DOHH2 (cell line): ENCODE results near the gene JARID2.

ENCODE experiments used
- H3F3A ChIP-seq: fragments of 200-600 bp; sonication (generic), shearing (Covaris generic); 2 replicates; pipeline ENCODE4 v1.6.0; 2016; ENCODE audit warnings: antibody characterized with exemption, mild to moderate bottlenecking; ENCODE audit not compliant: control insufficient read depth, insufficient read depth
- H3K27ac ChIP-seq: fragments of 200-600 bp; sonication (generic); 2 replicates; pipeline ENCODE4 v1.5.1; 2014; ENCODE audit warnings: low read depth, mild to moderate bottlenecking, low read length, moderate library complexity
- H3K27me3 ChIP-seq: fragments of 200-600 bp; sonication (generic); 2 replicates; pipeline ENCODE4 v1.6.1; 2014; ENCODE audit warnings: mild to moderate bottlenecking, low read length, mixed read lengths; ENCODE audit not compliant: control insufficient read depth
- H3K36me3 ChIP-seq: fragments of 200-600 bp; sonication (generic); 2 replicates; pipeline ENCODE4 v1.6.1; 2014; ENCODE audit warnings: mild to moderate bottlenecking, low read length, moderate library complexity, mixed read lengths; ENCODE audit not compliant: control insufficient read depth
- H3K4me1 ChIP-seq: fragments of 200-600 bp; sonication (generic); 2 replicates; pipeline ENCODE4 v1.6.1; 2014; ENCODE audit warnings: mild to moderate bottlenecking, low read length, mixed read lengths; ENCODE audit not compliant: control insufficient read depth
- H3K4me2 ChIP-seq: fragments of 200-600 bp; sonication (generic); 2 replicates; pipeline ENCODE4 v1.6.0; 2014; ENCODE audit warnings: mild to moderate bottlenecking, low read length, moderate library complexity
- H3K4me3 ChIP-seq: fragments of 200-600 bp; sonication (generic); 2 replicates; pipeline ENCODE4 v1.5.1; 2014; ENCODE audit warnings: mild to moderate bottlenecking, low read length, mixed read lengths
- H3K79me2 ChIP-seq: fragments of 200-600 bp; sonication (generic); 2 replicates; pipeline ENCODE4 v1.6.1; 2014; ENCODE audit warnings: mild to moderate bottlenecking, low read length, mixed read lengths; ENCODE audit not compliant: control insufficient read depth
- H3K9me2 ChIP-seq: fragments of 200-600 bp; sonication (generic); replicated peaks from 2 replicates; pipeline ENCODE4 v1.6.1; 2014; ENCODE audit warnings: mild to moderate bottlenecking, low read length, mixed read lengths; ENCODE audit not compliant: control insufficient read depth
- H3K9me3 ChIP-seq: fragments of 200-600 bp; sonication (generic); 2 replicates; pipeline ENCODE4 v1.6.1; 2014; ENCODE audit warnings: antibody characterized with exemption, low read length, mixed read lengths; ENCODE audit not compliant: control insufficient read depth, insufficient read depth
- H4K20me1 ChIP-seq: fragments of 200-600 bp; sonication (generic); 2 replicates; pipeline ENCODE4 v1.6.0; 2014; ENCODE audit warnings: low read depth, mild to moderate bottlenecking, antibody characterized with exemption, low read length, moderate library complexity; ENCODE audit not compliant: control insufficient read depth, insufficient read depth
- CTCF ChIP-seq: fragments of 200-600 bp; sonication (generic); IDR thresholded peaks from one replicate; pipeline ENCODE4 v1.5.1; 2014; ENCODE audit warnings: antibody characterized with exemption, mild to moderate bottlenecking, low read depth, low read length; ENCODE audit not compliant: poor library complexity, severe bottlenecking
- EZH2phosphoT487 ChIP-seq: fragments of 200-600 bp; sonication (generic); IDR thresholded peaks from 2 replicates; pipeline ENCODE4 v1.6.1; 2017; ENCODE audit warnings: borderline replicate concordance, mild to moderate bottlenecking, antibody characterized with exemption, low read length, moderate library complexity, mixed read lengths

Gene JARID2

GRCh38 chr6:15477746-15478145 is 231.9 kb downstream of the JARID2 start:
- H3K9me3 ChIP-seq = no peaks in the 10 kb centered on the region
- H3K79me2 ChIP-seq = no peaks in the 10 kb centered on the region
- no peaks in the 10 kb centered on the region for H3K9me2 ChIP-seq
- no peaks in the 10 kb centered on the region for H3K27me3 ChIP-seq
- no peak overlapping the region for H3K27ac ChIP-seq
- no peaks in the 10 kb centered on the region for H3F3A ChIP-seq
- TF ChIP-seq EZH2phosphoT487 (no peak), CTCF (no peak)
- no peak overlapping the region for H3K4me3 ChIP-seq
- no peak overlapping the region for H3K4me2 ChIP-seq
- peaks cover 6% of the 10 kb centered on the region for H3K4me1 ChIP-seq
- H3K36me3 ChIP-seq = no peaks in the 10 kb centered on the region
- no peaks in the 10 kb centered on the region for H4K20me1 ChIP-seq

- Histone ChIP-seq H3K27ac (no peak overlapping the region), H3F3A (no peaks in the 10 kb centered on the region), H4K20me1 (no peaks in the 10 kb centered on the region), H3K27me3 (no peaks in the 10 kb centered on the region), H3K79me2 (no peaks in the 10 kb centered on the region), H3K4me2 (no peak overlapping the region), H3K4me3 (no peak overlapping the region), H3K9me2 (no peaks in the 10 kb centered on the region), H3K36me3 (no peaks in the 10 kb centered on the region), H3K4me1 (peaks cover 6% of the 10 kb centered on the region), H3K9me3 (no peaks in the 10 kb centered on the region)
- TF ChIP-seq EZH2phosphoT487 = no peak
- no peak for TF ChIP-seq CTCF
Observed at GRCh38 chr6:15479761-15480160, 233.9 kb downstream of the JARID2 start.

GRCh38 chr6:15480525-15480924 is 234.7 kb downstream of the JARID2 start:
- Histone ChIP-seq H3K27ac (no peak overlapping the region), H3K79me2 (no peaks in the 10 kb centered on the region), H3K9me2 (no peaks in the 10 kb centered on the region), H3K4me3 (no peak overlapping the region), H3K4me2 (no peak overlapping the region), H3K4me1 (peaks cover 6% of the 10 kb centered on the region), H3K27me3 (no peaks in the 10 kb centered on the region), H4K20me1 (no peaks in the 10 kb centered on the region), H3F3A (no peaks in the 10 kb centered on the region), H3K36me3 (no peaks in the 10 kb centered on the region), H3K9me3 (no peaks in the 10 kb centered on the region)
- no peak for TF ChIP-seq CTCF
- no peak for TF ChIP-seq EZH2phosphoT487
